PFSK-1 (cell line): ENCODE results near the gene PPP4R2.

ENCODE experiments used
- SIN3A ChIP-seq: IDR thresholded peaks from 2 replicates; pipeline ENCODE4 v1.6.1; 2012; ENCODE audit warnings: mild to moderate bottlenecking, low read length, moderate library complexity, borderline replicate concordance; ENCODE audit not compliant: insufficient read depth
- TF ChIP-seq, protein P1 (sequence below), 2 experiments: IDR thresholded peaks; 2 replicates each; pipeline versions ENCODE4 v1.6.1 to v1.8.0; 2011 to 2012; ENCODE audit warnings: low read depth in 2 of 2, low read length in 2 of 2, control low read depth in 1 of 2, inconsistent platforms in 1 of 2, mild to moderate bottlenecking in 1 of 2, moderate library complexity in 1 of 2; ENCODE audit not compliant: insufficient read depth in 1 of 2

DNA sequence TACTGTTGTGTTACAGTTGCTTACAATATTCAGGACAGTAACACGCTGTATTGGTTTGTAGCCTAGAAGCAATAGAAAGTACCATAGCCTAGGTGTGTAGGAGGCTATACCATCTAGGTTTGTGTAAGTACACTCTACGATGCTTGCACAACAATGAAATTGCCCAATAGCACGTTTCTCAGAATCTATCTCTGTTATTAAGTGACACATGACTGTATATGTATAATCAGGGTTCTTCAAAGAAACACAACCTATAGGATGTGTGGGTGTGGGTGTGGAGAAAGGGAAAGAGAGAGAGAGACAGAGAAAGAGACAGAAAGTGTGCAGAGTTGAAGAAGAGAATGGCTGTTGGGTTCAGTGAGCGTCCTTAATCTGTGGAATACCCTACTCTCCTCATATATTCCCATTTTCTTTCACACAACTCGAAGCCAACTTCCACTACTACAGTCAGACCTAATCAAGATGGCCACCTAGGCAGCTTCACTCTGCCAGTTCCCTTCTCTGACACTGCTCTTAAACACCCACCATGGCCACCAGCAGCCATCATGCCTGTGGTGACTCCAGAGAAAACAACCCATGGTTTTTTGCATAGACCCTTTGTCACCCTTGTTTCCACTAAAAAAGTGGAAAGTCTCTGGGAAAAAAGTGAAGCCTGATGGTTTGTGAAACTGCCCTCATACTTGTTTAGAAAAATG lies 5.8 kb upstream of the PPP4R2 start:
- TF ChIP-seq SIN3A: no peak
- TF ChIP-seq, protein P1, sequence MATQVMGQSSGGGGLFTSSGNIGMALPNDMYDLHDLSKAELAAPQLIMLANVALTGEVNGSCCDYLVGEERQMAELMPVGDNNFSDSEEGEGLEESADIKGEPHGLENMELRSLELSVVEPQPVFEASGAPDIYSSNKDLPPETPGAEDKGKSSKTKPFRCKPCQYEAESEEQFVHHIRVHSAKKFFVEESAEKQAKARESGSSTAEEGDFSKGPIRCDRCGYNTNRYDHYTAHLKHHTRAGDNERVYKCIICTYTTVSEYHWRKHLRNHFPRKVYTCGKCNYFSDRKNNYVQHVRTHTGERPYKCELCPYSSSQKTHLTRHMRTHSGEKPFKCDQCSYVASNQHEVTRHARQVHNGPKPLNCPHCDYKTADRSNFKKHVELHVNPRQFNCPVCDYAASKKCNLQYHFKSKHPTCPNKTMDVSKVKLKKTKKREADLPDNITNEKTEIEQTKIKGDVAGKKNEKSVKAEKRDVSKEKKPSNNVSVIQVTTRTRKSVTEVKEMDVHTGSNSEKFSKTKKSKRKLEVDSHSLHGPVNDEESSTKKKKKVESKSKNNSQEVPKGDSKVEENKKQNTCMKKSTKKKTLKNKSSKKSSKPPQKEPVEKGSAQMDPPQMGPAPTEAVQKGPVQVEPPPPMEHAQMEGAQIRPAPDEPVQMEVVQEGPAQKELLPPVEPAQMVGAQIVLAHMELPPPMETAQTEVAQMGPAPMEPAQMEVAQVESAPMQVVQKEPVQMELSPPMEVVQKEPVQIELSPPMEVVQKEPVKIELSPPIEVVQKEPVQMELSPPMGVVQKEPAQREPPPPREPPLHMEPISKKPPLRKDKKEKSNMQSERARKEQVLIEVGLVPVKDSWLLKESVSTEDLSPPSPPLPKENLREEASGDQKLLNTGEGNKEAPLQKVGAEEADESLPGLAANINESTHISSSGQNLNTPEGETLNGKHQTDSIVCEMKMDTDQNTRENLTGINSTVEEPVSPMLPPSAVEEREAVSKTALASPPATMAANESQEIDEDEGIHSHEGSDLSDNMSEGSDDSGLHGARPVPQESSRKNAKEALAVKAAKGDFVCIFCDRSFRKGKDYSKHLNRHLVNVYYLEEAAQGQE (IDR thresholded peaks at IDR 0.05; ENCODE audit: insufficient read depth in 1 of 2, low read depth in 2 of 2, low read length in 2 of 2): no peak
